ENCODE measurements around the gene NKD2.

NKD2 gene

GRCh38 chr5:1042626-1043025 is 34.0 kb downstream of the NKD2 start:
- no peak for DNase-seq (ENCODE audit: low spot score)

GRCh38 chr5:1043327-1043726 is 34.7 kb downstream of the NKD2 start:
- no peak for DNase-seq (ENCODE audit: low spot score)

- DNase-seq (ENCODE audit: low spot score): no peak
These were observed 35.5 kb downstream of the NKD2 start for GRCh38 chr5:1044117-1044516.

GRCh38 chr5:1045960-1046560 is 37.5 kb downstream of the NKD2 start:
- DNase-seq (ENCODE audit: low spot score): no peak

- no peak for DNase-seq (ENCODE audit: low spot score)
These were observed 38.8 kb downstream of the NKD2 start for GRCh38 chr5:1047332-1047965.

GRCh38 chr5:1048162-1048721 is 39.6 kb downstream of the NKD2 start:
- no peak for DNase-seq (ENCODE audit: low spot score)

- no peak for DNase-seq (ENCODE audit: low spot score)
These were observed 40.5 kb downstream of the NKD2 start for GRCh38 chr5:1048861-1049838.

- DNase-seq (ENCODE audit: low spot score): no peak
These were observed 42.1 kb downstream of the NKD2 start for GRCh38 chr5:1050423-1051365.

- DNase-seq (ENCODE audit: low spot score): no peak
These were observed 42.7 kb downstream of the NKD2 start for GRCh38 chr5:1051366-1051720.

- DNase-seq (ENCODE audit: low spot score): no peak
These were observed 43.5 kb downstream of the NKD2 start for GRCh38 chr5:1052076-1052475.

- no peak for DNase-seq (ENCODE audit: low spot score)
These were observed 44.2 kb downstream of the NKD2 start for GRCh38 chr5:1052641-1053390.

- DNase-seq (ENCODE audit: low spot score): no peak
These were observed 44.9 kb downstream of the NKD2 start for GRCh38 chr5:1053391-1054017.

GRCh38 chr5:1054018-1054798 is 45.6 kb downstream of the NKD2 start:
- no peak for DNase-seq (ENCODE audit: low spot score)

- DNase-seq (ENCODE audit: low spot score): no peak
These were observed 46.5 kb downstream of the NKD2 start for GRCh38 chr5:1054799-1055775.

- no peak for DNase-seq (ENCODE audit: low spot score)
These were observed 47.5 kb downstream of the NKD2 start for GRCh38 chr5:1055896-1056610.

- no peak for DNase-seq (ENCODE audit: low spot score)
These were observed 48.2 kb downstream of the NKD2 start for GRCh38 chr5:1056611-1057484.

Measured in ecto neural progenitor cell (in vitro differentiated cells).